Activated CD4-positive, alpha-beta T cell treated with anti-CD3 and anti-CD28 coated beads for 48 hours (primary cell): ENCODE data around the gene KCNMB3.
"Not testable (repeated sequence)": the region's sequence is repeated elsewhere in the genome, so short reads cannot be mapped to it uniquely, and the experiment has no call there.

Source experiments
- DNase-seq: peaks from one replicate; pipeline ENCODE4 v3.0.0-alpha.2; 2020

The KCNMB3 gene

GRCh38 chr3:179250803-179251476, at the start of gene KCNMB3:
TSS of gene KCNMB3 (minus strand) at chr3:179251114. CDS start at chr3:179250990, 124 bp downstream.
- no peak for DNase-seq

DNA sequence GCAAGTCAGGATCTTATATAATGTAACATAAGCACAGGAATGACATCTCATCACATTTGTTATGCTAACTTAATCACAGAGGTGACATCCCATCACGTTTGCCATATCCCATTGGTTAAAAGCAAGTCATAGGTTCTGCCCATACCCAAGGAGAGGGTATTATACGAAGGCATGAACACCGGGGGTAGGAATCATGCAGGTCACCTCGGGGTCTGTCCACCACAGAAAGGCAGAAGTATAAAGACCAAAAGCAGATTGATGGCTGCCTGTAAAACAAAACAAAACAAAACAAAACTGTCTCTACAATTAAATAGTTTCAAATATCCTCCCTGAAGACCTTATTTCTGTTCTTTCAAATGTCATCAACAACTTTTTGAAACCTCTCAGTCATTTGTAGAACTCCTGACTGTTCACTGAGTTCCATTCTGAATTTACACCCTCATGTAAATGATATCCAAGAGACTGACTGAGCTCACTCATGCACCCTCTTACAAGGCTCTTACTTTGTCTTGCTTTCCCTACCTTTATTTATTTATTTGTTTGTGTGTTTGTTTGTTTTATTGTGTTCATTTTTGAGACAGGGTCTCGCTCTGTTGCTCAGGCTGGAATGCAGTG, 49.2 kb upstream of the KCNMB3 start:
- DNase-seq = no peak

- no peak for DNase-seq
These were observed 48.4 kb upstream of the KCNMB3 start for GRCh38 chr3:179299316-179299715.

GRCh38 chr3:179297971-179298725, 47.2 kb upstream of the KCNMB3 start:
- no peak for DNase-seq

- no peak for DNase-seq
These were observed 41.5 kb upstream of the KCNMB3 start for GRCh38 chr3:179292450-179292849.

DNA sequence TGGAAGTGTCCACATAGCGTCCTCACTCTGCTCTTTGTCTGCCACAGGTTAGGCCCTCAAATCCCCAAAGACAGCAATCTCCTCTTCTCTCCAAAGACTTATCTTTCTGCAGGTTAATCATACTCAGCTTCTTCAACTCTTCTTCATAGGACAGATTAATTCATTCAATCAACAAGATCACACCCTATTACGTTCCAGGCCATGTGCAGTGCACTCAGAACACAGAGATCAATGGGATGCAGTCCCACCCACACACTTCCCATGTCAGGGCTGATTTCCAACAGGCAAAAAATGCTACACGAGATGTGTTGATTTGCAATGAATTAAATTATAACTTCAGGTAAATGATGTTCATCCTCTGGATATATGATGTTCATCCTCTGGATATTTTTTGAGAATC, 38.4 kb upstream of the KCNMB3 start:
- no peak for DNase-seq

GRCh38 chr3:179288845-179289244, 37.9 kb upstream of the KCNMB3 start:
- no peak for DNase-seq

- no peak for DNase-seq
These were observed 35.4 kb upstream of the KCNMB3 start for GRCh38 chr3:179286331-179286730.

GRCh38 chr3:179281825-179282224, 30.9 kb upstream of the KCNMB3 start:
- DNase-seq = no peak

DNA sequence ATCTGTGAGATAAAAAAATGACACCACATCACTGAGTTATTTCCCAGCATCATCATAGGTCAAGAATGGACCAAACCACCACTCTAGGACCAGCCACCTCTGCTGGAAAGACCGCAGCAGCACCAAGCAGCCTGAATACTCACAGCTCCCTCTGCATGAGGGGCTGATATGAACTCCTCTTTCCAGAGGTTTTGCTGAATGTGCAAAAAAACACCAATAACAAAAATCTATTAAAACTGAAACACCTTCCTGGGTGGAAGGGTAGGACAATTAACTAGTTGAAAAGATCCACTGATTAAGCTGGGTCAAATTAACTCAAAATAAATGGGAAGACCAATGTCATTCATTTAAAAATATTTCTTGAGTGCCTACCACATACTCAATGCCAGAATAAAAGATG, 28.9 kb upstream of the KCNMB3 start:
- DNase-seq = no peak

DNA sequence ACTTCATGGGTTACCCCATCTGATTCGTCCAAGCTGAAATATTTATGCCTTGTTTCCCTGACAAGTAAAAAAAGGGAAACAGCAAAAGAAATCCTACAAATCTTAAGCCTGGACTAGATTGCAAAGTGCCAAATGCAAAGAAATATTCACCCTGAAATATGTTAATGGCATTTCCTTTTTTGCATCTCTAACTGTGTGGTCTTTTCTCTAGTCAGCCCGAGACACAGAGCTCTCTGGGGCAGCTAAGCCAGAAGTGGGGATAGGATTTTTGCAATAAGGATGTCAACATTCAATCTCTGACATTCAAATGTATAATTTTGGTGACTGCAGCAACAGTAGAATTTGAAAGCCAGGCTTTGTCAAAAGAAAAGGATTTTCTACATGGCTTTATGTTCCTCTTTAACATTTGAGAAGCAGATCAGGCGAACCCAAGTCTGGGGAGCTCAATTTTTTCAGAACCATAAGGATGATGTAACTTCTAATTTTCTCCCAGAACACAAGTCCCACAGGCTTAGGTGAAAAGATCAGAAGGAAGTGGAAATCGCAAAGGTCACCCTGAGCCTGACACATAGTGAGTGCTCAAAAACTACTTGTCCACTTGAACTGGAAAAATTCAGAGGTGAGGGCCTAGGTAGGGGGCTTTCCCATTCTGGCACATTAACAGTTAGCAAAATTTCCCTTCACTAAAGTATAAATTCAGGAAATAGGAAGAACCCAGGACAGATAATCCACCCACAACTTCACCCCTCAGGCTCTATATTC, 28.2 kb upstream of the KCNMB3 start:
- DNase-seq = no peak

DNA sequence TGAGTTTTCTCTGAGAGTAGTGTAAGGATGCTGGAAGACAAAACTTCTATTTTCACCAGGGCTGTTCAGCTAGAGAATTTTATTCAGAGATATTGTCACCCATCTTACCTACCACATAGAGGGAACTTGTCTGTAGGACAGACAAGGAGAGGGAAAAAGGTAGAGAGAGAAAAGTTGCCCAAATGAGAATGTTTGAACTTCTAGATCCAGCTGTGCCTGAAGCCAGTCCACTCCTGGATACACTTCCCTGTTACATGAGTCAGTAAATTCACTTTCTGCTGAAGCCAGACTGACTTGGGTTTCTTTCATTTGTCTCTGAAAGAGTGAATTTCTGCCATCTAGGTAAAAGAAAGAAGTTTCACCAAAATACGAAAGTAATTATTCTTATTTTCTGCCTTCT, 27.2 kb upstream of the KCNMB3 start:
- no peak for DNase-seq

GRCh38 chr3:179276743-179277142, 25.8 kb upstream of the KCNMB3 start:
- no peak for DNase-seq

DNA sequence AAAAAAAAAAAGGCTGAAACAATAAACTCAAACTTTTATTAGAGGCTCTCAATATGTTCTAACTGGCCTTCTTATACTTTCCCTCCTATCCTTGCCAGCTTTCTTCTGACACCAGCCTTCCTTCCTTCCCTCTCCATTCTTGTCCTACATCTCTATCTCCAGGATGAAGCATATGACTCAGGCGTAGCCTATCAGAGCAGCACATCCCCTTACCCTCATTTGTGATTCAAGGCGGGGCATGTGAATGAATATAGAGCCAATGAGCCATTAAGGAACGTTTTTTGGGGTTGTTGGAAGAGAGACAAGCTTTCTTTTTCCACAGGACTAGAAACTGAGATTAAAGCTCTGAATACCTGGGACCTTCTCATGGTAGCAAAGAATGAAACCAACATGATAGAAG, 25.1 kb upstream of the KCNMB3 start:
- no peak for DNase-seq

- DNase-seq = not testable (repeated sequence)
These were observed 23.5 kb upstream of the KCNMB3 start for GRCh38 chr3:179274434-179274833.

GRCh38 chr3:179272385-179272784, 21.5 kb upstream of the KCNMB3 start:
- DNase-seq = no peak

DNA sequence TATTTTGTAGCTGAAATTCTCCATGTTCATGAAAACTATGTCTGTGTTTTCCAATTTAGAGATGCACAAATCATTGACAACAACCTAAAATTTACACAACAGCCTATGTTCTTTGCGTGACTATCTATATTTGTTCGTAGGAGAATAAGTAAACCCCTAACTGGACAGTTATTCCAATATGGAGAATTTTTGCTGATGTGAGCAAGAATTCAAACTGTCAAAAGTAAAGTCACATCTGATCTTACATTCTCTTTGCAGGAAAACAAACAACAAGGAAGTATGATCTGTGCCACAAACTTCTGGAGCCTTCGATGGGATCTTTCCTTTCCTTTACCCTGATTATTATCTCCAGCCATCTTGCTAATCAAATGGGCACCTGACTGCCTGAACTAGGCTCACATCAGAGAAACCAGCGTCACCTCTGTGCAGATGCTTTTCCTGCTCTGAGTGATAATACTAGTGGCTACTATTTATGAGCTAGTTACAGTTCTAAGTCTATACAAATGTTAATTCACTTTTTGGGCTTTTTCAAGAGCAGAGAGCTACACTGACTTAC, 18.3 kb upstream of the KCNMB3 start:
- no peak for DNase-seq

GRCh38 chr3:179268400-179269051, 17.6 kb upstream of the KCNMB3 start:
- DNase-seq = no peak

DNA sequence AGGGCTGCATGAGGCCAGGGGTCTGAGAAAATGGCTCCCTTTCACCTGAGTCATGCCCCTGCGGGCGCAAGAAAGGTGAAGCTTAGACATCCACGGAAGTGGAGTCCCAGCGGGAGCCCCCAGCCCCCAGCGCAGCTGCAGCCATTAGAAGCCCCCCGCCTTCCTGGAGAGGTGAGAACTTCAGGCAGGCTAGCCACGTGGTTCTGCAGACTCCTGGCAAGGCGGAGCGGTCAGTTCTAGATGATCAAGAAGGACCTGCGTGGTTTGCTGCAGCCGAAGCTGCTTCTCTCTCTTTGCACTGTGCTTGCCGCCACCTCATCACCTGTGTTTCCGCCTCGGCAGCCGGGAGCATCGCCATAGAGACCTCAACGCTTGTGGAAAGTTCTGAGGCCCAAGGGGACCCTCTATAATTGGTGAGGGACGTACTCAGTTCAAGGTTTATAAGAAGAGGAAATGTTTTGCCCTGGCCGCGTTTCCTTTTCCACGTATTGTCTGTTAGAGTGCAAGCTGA, 15.8 kb upstream of the KCNMB3 start:
- DNase-seq = no peak

GRCh38 chr3:179265875-179266274, 15.0 kb upstream of the KCNMB3 start:
- DNase-seq = no peak

DNA sequence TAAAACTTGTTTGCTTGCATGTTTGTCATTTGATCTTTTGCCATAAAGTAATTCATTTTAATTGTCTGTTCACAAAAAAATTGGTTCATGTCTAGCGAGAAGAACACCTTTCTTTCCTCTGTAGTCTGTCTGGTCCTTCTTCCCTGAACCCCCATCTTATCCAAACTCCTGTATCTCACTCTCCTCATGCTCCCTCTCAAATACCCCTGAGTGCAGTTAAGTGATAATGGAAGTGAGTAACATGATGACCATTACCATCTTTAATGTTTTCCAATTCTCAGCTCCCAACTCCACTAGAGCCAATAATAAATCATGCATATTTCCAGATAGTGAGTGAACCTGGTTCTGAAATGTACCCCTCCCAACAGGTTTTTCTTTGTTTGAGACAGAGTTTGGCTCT, 14.2 kb upstream of the KCNMB3 start:
- no peak for DNase-seq

GRCh38 chr3:179264449-179264848, 13.5 kb upstream of the KCNMB3 start:
- DNase-seq = no peak
